HG02763 (cell line): ENCODE measurements around the gene PLVAP.

ENCODE experiments used
- ATAC-seq: cut with Tn5 transposase; IDR thresholded peaks from one replicate; pipeline ENCODE4 v1.9.1; 2021; ENCODE audit warnings: mild to moderate bottlenecking, moderate library complexity; ENCODE audit not compliant: unreplicated experiment

PLVAP gene

DNA sequence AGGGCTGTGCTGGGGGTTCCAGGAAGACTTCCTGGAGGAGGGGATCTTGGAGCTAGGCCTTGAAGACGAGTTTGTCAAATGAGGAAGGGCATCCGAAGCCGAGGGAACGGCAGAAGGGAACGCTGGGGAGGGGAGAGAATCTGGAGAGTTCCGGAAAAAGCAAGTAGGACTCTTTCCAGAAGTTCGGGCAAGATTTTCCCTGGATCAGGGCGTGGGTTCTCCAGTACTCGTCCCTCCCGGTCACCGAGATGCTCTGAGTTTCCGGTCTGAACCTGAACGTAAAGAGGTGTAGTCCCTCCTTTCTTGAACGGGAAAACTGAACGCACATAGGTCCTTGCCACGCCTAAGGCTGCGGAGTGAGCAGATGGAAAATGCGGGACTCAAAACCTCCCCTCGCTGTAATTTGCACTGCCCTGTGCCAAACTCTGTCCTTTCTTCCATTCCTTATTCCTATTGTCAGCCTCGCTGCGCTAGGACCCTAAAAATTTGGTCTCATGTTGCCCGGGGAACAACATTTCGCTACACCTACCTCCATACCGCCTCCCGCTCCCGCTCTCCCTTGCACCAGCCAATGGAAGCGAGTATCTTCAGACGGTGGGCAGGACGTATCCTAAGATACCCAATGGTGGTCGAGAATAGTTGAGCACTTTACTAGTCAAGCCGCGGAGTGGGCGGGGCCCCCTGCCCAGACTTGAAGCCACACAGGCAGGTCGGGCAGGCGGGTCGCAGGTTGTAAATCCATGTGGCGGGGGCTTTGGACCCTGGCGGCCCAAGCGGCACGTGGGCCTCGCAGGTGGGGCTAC, 40.1 kb downstream of the PLVAP start, which contains the start of gene GTPBP3:
TSS of gene GTPBP3 (plus strand) at position 682 of the 803 bp plus-strand sequence. CDS start at position 741, 59 bp downstream.
- peak; percentile 75 for ATAC-seq

GRCh38 chr19:17335575-17335974, 41.6 kb downstream of the PLVAP start:
- ATAC-seq, result no peak

GRCh38 chr19:17334414-17335409, 42.4 kb downstream of the PLVAP start, which contains the start of gene ANO8:
Gene ANO8 (minus strand): TSS chr19:17334855. CDS start chr19:17334670, 185 bp downstream.
- ATAC-seq, result peak; percentile 36

GRCh38 chr19:17333611-17334413, 43.3 kb downstream of the PLVAP start:
- ATAC-seq, result no peak

GRCh38 chr19:17332677-17333581, 44.2 kb downstream of the PLVAP start:
- no peak for ATAC-seq

DNA sequence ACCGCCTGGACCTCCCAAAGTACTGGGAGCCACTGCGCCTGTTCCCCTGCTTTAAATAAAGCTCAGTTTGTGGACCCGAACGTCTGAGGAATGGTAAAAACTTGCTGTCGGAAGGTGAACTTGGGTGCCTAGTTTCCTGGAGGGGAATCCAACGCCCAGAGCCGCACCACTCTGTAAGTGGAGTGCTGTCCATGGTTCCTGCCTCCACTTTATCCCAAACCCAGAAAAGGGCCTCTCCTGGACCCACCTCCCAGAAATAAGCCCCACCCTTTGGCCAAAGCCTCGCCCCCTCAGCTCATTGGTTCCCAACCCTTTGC, 44.8 kb downstream of the PLVAP start:
- no peak for ATAC-seq

DNA sequence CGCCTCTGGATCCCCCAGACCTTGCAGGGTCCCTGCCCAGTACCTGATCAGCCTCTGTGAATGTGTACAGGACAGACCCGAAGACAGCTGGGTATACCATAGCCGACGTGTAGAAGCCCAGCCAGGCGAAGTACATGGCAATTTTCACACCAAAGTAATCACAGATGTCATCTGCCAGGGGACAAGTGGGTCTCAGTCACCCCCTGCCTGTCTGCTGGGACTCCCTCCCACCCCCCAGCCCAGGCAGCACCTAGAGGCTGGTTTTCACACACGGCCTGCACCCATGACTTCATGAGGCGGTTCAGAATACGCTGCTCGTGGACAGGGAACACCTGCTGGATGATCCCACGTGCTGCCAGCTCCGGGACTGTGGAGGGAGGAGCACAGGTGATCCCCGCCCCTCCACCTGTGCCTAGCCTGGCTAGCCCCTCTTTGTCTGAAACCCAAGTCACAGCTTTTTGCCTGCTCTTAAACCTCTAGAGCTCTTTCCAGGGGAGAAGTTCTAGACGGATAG, 46.0 kb downstream of the PLVAP start:
- ATAC-seq, result no peak

DNA sequence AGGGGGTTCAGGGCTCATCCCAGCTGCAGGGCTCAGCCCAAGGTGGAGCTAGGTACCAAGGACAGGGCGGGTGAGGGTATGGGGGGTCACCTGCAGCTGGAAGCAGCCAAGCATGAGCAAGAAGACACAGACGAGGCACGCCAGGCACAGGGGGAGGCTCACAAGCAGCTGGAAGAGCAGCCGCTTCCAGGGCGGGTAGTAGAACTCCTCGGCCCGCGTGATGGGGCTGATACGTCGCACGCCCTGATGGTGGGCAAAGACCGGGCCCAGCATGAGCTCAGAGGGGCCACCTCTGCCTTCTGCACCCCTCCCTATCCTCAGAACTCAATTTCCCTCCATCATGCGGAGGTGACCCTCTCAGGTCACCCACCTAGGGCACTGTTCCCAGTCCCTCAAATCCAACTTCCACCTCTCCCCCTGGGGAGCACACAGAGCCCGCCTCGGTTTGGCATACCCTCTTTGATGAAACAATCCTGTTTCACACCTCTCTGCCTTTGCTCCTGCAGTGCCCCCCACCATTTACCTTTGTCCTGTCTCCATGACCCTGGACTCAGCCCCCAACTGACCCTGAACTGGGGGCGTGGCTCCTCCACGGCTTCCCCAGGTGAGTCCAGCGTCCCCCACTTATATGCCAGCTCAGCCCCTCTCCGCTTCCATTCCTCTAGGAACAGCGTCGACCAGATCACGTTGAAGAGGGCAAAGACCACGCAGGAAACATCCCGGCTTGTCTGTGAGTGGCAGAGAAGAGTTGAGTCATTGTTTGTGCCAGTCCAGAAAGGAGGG, 46.7 kb downstream of the PLVAP start:
- ATAC-seq, result no peak

DNA sequence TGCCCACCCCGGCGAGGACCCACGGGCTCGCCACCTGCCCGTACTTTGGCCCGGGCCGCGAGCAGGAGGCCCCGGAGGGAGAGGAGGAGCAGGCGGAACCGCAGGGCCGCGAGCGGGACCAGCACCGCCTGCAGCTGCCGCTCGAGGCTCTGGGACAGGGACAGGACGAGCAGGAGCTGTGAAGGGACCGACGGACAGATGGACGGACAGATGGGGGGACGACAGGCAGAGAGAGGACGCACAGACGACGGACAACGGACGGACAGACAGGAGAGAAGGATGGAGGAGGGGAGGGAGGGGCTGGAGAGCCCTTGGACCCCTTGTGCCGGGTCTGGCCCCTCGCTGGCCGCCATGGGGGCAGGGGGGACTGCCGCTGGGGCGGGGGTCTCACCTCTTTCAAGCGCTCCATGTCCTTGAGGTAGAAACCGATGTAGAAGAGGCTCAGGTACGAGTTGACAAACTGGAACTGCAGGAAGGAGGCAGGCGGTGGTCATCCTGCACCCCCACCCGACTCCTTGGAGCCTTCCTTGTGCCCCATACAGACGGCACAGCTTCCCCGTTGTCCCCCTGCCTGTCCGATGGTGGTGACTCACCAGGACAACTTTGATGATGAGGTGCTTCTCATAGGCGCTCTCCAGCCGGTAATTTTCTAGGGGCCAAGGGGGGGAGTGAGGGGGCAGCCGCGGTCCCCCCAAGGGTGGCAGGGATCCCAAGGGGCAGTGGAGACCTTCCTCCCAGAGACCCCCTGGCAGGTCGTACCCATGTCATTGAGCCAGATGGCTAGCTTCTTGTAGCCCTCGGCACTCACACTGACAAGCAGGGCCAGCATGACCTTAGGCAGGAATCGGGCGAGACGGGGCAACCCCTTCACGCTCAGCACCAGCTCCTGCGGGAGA, 47.5 kb downstream of the PLVAP start:
- ATAC-seq, result no peak

GRCh38 chr19:17328517-17329365, 48.4 kb downstream of the PLVAP start:
- ATAC-seq, result no peak

GRCh38 chr19:17327654-17328516, 49.3 kb downstream of the PLVAP start:
- ATAC-seq, result no peak

DNA sequence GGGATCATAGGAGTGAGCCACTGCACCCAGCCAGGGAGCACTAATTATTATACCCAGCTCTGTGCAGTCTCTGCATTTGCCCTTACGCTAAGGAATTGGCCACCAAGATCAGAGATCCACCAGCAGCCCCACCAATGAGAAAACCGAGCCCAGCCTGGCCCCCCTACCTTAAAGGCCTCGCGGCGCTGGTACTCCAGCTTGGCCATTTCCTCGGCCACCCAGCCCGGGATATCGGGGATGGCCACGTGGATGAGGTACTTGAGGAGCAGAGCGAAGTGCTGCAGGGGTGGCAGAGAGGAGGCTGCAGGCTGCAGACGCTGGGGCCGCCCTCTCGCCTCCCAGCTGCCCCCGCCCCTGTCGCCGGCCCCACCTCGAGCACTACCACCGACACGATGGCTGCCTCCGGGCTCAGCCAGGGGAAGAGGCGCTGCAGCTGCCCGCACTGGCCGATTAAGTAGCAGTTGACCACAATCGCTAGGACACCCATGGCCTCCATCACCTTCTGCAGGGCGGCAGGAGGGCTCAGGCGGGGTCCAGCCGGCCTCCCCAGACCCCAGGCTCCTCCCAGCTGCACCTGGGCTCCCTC, 50.0 kb downstream of the PLVAP start:
- no peak for ATAC-seq

GRCh38 chr19:17326595-17326966, 50.6 kb downstream of the PLVAP start:
- no peak for ATAC-seq

- no peak for ATAC-seq
These were observed 51.1 kb downstream of the PLVAP start for GRCh38 chr19:17325881-17326594.

- ATAC-seq, result no peak
These were observed 52.0 kb downstream of the PLVAP start for GRCh38 chr19:17325133-17325532.
